Measurements from ENCODE around the gene PGLYRP1.

DNA sequence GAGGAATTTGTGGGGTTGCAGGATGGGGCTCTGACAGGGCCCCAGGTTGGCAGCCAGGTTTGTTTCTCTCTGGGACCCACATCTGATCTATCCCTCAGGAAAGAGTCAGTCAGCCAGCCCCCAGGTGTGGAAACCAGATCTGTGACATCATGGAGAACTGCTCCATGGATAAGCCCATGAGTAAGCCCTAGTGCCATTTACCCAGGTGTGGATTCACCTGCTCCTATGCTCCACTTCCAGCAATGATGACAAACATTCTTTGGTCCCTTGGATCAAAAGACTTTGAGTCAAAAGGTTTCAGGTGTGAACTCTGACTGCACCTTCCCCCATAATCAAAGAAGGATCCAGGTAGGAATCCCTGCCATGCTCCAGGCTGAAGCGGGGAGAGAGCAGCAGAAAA, 44.8 kb upstream of the PGLYRP1 start:
- TF ChIP-seq CTCF (IDR thresholded peaks at IDR 0.05), result no peak
- TF ChIP-seq REST (IDR thresholded peaks at IDR 0.05; ENCODE audit: insufficient read depth in 1 of 2, low read depth in 2 of 2, low read length in 1 of 2), result no peak
